NCI-H2081 treated with DMSO at 0.1 percent for 48 hours (cell line): ENCODE data around the gene PCSK6.
A peak's percentile ranks its signal among the peaks of the same experiment; 100 is the strongest.

Experiments used
- DNase-seq: peaks from one replicate; lab custom pipeline; 2025; lab: John Stamatoyannopoulos, UW

PCSK6 gene

DNA sequence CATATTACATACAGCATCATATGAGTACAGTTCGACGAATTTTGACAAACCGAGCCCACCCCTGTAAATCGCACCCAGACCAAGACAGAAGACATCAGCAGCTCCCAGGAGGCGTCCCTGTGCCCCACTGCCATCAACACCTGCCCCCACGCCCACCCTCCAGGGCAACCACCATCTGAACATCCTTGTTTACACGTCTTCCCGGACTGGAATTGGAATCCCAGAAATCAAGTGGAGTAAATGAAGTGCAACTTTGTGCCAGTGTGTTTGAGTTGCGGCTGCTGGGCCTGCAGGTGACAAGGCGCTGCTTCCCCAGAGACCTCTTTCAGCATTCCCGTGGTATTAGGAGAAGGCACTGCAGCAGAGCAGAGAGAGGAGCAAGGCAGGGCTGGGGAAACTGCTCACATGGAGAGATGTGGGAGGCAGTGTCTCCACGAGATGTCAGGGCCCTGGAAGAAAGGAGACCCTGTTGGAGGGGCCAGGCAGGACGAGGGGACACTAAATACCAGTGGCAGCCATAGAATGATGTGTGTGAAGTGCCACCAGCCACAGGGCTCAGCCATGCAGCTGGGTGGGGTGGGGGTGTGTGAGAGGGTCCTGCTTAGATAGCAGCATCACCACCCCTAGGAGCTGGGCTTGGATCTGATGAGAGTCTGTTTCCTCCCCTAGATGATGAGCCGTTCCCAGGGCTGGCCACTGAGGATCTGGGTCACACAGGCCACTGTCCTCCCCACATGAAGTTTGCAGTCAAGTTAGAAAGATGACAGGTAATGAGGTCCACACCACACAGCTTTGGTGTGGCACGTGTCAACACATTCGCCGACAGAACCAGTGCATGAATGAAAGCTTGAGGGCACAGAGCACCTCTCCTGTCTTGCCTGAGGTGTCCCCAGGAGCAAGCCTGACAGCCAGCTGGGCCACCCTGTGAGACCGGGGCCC, 33.4 kb upstream of the PCSK6 start:
- no peak for DNase-seq

DNA sequence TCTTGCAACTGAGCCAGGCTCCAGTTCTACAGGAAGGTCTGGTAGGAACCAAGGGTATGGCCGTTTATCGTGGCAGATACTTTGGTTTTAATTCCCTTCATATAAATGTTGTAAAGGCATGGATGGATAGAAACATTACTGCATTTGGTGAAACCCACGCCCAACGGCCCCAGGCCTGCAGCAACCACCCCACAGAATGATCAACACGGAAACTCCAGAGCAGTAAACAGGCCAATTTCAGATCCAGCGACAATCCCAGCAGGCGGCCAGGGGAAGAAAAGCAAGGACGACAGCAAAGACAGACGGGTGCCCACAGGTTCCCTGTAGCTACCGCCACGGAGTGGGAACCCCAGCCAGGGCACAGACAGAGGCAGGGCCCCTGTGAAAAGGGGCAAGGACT, 32.6 kb upstream of the PCSK6 start:
- DNase-seq = no peak

DNA sequence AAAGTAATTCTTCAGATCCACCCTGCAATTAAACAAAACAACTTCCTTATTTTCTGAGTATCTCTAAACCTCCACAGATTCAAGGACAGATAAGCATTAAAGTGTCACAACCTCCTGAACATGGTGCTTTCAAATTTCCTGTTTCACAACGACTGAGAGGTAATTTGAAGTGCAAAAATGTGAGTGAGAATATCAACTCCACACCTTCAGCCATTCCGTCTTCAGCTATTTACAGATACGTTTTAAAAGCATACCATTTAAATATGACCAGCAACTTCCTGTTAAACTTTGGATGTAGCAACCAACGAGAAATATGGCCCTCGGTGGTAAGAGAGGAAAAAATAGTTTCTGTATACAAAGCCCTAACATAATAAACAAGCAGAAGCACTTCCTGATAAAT, 32.1 kb upstream of the PCSK6 start:
- DNase-seq = no peak

DNA sequence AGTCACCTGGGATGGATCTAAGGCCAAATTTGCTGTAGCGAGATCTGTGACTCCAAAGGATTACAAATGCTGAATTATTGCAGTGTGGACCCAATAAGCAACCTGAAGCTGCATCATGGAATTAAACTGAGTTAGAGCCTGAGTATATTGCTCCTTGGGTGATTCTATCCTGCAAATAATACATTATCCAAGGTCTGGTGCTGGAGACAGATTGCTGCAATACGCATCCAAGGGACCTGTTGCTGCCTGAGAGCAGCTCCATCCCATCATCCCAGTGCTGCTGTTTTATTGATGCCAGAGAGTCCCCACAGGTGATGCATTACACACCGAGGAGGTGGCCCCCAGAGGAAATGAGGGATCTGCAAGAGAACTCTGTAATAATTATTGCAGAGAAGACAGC, 31.6 kb upstream of the PCSK6 start:
- no peak for DNase-seq

DNA sequence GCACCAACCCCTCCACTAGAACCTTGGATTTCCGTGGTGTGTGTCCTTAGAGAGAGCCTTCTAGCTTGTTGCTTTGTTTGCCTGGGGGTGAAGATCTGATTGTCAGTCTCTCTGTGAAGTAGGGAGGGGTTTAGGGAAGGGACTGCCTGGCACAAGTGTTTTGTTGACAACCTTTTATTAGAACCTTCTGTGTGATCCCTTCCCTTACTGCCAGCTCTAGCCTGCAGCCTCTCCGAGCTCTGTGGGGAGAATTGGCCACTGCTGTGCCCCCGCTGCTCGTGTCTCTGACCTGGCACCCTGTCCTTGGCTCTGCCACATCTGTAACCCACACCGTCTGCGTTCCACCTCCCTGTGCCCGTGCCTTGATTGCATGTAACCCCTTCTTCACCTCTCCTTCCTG, 30.9 kb upstream of the PCSK6 start:
- no peak for DNase-seq

DNA sequence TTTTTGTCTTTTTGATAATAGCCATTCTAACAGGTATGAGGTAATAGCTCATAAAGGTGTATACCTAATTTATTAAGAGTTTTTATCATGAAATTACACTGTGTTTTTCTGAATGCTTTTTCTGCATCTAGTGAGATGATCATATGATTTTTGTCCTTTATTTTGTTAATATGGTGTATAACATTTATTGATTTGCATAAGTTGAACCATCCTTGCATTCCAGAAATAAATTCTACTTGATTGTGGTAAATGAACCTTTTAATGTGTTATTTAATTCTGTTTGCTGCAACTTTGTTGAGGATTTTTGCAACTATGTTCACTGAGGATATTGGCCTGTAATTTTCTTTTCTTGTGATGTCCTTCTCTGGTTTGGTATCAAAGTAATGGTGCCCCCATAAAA, 28.0 kb upstream of the PCSK6 start:
- no peak for DNase-seq

DNA sequence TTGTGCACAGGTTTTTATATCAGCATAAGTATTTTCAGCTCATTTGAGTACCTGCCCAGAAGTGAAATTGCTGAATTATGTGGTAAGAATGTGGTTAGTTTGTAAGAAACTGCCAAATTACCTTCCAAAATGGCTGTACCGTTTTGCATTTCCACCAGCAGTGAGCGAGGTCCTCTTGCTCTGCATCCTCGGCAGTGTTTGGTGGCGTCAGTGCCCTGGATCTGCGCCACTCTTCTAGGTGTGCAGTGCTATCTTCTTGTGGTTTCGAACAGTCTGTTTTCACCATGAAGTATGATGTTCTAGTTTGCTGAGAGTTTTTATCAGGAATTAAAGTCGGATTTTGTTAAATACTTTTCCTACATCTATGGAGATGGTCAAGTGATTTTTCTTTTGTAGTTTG, 24.8 kb upstream of the PCSK6 start:
- no peak for DNase-seq

DNA sequence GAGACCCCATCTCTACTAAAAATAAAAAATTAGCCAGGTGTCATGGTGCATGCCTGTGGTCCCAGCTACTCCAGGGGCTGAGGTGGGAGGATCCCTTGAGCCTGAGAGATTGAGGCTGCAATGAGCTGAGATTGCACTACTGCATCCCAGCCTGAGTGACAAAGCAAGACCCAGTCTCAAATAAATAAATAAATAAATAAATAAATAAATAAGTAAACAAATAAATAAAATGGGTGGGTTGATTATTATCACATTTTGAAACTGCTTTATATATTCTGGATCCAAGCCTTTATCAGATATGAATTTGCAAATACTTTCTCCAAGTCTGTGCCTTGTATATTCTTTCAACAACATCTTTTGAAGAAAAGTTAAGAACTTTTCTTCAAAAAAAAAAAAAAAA, 22.2 kb upstream of the PCSK6 start:
- no peak for DNase-seq

DNA sequence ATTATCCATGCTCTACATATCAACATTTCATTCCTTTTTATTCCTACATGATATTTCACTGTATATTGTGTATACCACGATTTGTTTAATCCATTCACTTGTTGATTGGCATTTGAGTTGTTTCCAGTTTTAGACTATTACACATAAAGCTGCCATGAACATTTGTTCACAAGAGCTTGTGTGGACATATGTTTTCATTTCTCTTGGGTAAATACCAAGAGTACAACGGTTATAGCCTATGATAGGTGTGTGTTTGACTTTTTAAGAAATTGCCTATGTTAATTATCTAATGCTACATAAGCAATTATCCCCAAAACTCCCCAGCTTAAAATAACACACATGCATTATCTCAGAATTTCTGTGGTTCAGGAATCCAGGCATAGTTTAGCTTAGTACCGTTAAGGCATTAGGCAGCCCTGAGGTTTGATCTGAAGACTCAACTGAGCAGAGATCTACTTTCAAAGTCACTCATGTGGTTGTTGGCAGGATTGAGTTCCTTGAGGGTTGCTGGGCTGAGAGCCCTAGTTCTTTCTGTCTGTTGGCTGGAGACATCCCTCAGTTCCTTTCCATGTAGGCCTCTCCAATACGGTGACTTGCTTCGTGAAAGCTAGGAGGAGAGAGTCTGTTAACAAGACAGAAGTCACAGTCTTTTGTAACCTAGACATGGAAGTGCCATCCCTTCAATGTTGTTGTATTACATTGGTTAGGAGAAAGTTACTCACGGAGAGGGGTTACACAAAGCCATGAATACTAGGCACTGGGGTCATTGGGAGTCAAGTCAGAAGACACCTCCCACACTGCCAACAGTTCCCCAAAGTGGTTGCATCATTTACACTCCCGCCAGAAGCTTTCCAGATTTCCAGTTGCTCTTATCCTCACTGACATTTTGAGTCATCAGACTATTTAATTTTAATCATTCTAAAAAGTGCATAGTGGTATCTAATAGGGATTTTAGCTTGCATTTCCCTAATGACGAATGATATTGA, 21.0 kb upstream of the PCSK6 start:
- no peak for DNase-seq

DNA sequence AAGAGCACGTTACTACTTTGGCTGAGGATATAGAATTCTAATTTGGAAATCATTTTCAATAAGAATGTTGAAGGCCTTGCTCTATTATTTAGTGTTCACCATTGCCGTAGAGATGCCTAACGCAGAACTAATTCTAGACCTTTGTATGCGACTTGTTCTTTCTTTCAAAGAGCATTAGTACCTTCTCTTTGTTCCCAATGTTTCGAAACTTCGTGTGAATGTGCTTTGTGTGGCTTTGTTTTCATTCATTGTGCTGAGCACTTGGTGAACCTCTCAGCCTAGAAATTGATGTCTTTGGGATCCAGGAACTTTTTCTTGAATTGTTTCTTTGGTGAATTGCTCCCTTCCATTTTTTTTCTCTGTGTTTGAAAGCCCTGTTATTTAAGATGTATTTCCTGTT, 19.8 kb upstream of the PCSK6 start:
- DNase-seq = no peak

DNA sequence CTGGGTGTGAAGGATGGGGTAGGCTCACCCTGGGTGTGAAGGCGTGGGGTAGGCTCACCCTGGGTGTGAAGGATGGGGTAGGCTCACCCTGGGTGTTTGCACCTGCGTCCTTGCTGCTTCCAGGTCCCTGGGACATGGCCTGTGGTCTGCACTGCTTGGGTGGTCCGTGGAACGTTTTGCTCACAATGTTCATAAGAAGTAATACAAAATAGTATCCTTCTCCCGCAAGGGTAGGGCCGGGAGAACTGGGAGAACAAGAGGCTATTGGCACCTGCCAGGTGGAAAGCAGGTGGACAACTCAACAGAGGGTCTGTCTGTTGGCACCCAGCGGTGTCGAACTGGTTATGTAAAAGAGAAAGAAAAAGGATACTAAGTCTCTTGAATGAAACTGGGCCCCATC, 17.0 kb upstream of the PCSK6 start:
- no peak for DNase-seq

DNA sequence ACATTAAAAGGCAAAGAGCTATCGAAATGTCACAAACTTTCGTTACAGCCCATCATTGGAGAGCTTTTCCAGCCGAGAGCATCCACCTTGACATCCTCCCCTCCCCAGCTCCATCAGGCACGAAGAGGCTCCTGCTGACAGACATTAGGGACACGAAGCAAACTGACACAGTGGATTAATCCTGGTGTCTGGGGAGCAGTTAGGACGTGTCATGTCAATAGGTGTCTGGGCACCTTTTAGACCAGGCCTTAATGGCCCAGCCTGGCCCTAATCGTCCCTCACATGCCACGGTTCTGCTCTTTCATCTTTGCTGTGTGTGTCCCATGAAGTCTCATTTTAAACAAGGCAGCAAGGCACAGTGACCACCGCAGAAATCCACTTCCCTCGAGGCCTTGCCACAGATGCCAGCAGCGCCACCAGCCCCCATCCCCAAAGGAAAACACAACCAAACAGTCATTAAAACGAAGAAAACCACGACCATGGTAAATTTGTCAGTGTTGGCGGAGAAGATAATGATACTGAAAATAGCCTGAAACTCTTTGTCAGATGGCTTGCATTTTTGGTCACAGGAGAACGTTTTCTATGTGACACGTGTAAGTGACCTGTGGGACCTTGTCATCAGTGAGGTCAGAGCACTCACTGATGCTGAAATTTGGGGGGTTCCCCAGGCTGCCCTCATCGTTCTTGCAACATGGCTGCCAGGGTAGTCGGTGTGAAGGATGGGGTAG, 16.3 kb upstream of the PCSK6 start:
- no peak for DNase-seq

DNA sequence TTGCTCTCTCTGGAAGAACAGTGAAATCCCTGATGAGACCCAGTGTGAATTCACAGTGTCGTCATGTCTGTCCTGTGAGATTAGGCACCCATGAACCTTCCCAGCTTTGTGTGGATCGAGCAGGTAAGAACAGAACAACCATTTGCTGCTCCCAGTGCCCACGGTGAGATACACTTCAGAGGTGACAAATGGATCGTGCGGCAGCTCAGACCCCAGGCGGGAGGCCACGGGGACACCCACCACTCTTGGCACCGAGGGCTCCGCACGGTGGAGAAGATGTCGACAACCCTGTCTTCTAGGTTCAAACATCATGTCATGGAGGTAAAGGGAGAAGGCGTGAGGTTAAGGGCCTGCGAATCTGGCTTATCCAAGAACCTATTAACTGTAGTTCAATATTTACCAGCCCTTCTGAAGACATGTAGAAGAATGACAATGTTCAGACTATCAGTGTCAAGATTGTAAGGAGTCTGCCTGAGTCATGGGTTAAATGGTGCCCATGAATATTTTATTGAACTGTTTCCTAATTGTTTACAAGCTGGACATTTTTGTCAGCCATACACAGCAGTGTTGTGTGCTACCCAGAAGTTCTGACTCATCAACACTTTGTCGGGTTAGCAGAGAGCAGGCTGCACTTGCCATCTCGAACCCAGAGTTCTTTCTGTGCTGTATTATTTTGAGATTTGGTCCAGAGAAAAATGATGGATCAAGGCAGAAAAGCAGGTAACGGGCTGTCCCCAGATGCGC, 15.5 kb upstream of the PCSK6 start:
- no peak for DNase-seq

DNA sequence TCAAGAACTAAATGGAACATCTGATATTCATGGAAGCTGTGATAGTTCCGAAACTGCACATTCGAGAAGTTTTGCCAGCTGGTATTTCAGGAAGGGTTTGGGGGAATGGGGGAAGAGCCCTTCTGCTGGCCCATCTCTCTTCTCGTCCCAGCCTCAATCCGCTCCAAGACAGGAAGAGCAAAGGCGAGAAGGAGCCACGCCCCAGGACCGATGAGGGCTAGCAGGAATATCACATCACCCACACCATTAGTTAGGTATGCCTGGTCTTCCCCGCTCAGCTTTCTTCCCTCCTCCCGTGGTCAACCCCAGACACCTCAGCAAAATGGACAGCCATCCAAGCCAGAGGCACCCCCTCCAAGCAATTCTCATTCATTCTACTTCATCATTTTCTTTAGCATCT, 14.9 kb upstream of the PCSK6 start:
- no peak for DNase-seq

DNA sequence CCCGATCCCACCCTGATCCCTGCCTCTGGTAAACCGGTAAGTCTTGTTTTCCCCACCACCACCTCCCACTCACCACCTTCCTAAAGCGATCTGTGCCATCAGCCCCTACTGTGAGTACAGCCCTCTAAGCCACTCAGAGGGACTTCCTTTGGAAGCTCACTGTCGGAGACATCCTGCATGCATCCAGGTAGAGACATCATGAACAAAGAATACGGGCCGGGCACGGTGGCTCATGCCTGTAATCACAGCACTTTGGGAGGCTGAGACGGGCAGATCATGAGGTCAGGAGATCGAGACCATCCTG, 13.7 kb upstream of the PCSK6 start:
- no peak for DNase-seq

DNA sequence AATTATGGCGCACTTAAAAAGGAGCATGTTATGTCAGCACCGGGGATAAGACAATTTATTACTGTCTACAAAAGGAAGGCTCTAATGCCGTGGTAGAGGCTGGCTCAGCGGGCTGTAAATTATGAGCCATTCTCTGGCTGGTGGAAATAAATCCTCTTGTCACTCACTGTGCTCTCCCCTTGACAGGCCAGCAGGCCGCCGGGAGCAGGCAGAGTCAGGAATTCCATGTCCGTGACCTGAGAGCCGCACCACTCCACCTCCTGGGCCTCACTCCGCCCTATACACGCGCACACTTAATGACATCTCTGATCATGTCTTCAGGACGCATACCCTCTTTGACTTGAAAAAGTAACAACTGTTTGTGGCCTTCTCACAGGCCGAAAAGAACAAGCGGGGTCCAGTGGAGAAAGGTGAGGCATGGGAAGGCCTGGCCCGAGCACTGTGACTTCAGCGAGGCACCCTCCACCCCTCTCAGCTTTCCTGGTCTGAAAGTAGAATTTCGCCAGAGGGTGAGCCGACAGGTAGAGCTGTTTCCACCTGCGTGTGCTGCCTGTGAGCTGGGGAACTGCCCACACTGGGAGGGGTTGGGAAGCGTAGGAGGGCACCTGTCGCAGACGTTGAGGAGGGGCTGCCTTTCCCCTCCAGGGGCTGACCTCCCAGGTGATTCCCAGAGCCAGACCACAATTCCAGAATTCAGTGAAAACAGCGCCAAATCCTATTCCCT, 13.2 kb upstream of the PCSK6 start:
- DNase-seq = no peak

DNA sequence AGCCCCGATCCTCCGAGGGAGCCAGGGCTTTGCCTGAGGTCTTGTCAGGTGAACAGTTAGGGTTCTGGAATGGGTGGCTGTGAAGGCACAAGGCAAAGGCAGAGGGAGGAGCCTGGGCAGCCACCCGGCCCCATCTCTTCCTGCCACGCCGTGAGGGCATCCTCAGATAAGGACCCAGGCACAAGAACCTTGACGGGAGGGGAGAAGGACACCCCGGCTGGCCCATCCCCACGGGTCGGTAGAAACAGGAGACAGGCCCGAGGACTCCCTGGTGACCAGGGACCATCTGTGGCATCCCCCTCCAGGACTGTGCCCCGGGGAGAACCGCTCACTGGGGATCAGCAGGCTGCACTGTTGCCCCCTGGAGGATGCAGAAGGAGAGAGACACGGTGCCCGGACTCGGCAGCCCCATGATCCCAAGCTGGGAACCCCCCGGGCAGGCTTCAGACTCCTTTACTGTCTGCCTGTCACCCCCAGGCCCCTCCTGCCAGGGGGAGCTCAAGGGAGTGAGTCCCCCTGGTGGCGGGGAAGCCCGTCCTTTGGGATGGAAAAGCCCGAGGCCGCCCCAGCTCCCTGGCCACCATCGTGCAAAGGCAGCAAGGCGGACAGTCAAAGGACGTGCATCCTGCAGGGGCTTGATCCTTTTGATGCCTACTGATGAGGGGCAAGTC, 12.3 kb upstream of the PCSK6 start:
- no peak for DNase-seq

DNA sequence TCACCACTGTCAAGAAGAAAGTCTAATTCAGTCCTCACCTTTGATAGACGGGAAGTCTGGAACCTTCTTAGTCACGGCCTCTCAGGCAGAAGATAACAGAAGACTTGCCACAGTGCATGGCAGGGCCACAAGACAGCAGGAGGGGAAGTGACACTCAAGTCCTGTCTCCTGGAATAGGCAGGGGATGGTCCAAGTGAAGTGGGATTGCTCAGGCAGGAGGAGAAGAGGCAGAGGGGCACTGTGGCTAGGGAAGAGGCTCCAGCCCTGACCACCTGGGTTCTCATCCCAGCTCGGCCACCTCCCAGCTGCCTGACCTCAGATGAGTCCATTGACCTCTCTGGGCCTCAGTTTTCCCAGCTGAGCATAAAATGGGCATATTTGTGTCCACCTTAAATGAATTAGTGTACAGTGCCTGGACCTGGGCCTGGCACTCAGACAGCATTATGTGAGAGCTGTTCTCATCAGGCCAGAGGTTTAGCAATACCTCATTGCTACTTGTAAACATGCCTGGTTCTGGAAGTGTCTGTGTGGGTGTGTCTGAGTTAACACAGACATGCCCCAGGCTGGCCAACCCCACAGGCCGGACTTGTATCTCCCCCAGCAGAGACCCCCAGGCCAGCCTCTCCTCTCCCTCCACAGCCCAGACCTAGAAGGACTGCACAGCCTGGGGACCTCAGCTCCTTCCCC, 11.5 kb upstream of the PCSK6 start:
- DNase-seq = no peak

DNA sequence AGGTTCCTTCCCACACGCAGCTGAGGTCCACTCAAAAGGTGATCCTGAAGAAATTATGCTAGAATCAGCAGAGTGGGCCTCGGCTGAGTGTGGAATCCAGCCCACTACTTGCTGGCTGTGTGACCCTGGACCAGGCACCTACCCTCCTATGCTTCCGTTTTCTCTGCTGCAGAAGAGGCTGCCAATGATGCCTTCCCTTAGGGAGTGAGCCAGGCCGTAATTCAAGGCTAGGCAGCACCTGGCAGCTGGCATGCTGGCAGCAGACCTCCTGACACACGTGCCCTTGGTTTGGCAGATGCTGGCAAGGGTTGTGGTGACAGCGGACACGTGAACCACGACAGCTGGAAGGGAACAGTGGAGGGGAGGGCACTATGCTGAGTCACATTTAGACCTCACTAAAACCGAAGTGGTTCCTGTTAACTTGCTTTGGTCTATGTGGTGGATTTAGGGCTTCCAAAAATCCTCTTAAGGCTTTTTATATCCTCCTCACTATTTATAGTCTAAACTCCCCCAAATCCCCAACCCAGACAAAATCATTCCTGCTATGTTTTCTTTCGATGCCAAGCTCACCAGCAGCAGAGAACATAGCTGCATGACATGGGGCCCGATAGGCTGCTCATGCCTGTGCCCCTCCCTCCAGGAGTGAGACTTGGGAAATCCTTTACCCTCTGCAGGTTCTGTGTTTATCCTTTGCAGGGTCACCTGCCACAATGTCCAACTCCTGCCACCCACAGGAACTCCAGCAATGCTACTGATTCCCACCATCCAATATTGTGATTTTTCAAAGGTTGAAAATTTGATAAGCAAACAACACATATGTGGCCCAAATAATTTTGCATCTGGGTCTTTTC, 10.6 kb upstream of the PCSK6 start:
- DNase-seq = peak; percentile 46
